Skin epidermis (tissue), 12 donors: ENCODE data around the gene NPAS3.

ENCODE experiments used
- H3K27ac ChIP-seq, 21 experiments: fragments of 200-600 bp; sonication (generic) in 11 of 21; one replicate each; pipeline ENCODE4 v1.5.0; 2020; ENCODE audit warnings: mild to moderate bottlenecking in 3 of 21, inconsistent platforms in 2 of 21, moderate library complexity in 2 of 21
- H3K4me3 ChIP-seq, 7 experiments: fragments of 200-600 bp; sonication (generic) in 2 of 7; one replicate each; pipeline ENCODE4 v1.5.0; 2020; ENCODE audit warnings: inconsistent platforms in 2 of 7, mild to moderate bottlenecking in 2 of 7, moderate library complexity in 1 of 7

Gene NPAS3

GRCh38 chr14:33282331-33283230, 343.9 kb downstream of the NPAS3 start:
- Histone ChIP-seq H3K4me3 (no peak overlapping the region), H3K27ac (no peak overlapping the region)

- Histone ChIP-seq H3K27ac (no peak overlapping the region), H3K4me3 (no peak overlapping the region)
These were observed 347.4 kb downstream of the NPAS3 start for GRCh38 chr14:33285902-33286700.

- no peak overlapping the region for H3K27ac ChIP-seq
- no peak overlapping the region for H3K4me3 ChIP-seq
These were observed 348.5 kb downstream of the NPAS3 start for GRCh38 chr14:33287189-33287588.

DNA sequence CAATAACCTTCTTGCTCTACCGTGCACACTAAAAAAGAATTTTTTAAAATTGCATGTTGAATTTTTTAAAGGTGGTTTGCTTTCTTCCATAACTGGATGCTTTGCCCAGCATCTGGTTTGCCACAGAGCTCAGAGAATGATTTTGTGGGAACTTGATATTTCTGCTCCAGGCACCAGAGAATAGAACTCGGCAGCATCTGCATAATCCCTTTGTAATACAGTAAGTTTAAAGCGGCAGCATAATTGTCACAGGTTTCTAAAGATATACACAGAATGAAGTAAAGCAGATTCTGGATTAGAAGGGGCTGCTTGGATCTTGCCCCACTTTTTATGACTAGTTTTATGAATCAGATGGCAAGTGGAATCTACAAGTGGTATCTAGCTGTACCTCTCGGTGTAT, 352.0 kb downstream of the NPAS3 start:
- no peak overlapping the region for H3K4me3 ChIP-seq
- no peak overlapping the region for H3K27ac ChIP-seq

DNA sequence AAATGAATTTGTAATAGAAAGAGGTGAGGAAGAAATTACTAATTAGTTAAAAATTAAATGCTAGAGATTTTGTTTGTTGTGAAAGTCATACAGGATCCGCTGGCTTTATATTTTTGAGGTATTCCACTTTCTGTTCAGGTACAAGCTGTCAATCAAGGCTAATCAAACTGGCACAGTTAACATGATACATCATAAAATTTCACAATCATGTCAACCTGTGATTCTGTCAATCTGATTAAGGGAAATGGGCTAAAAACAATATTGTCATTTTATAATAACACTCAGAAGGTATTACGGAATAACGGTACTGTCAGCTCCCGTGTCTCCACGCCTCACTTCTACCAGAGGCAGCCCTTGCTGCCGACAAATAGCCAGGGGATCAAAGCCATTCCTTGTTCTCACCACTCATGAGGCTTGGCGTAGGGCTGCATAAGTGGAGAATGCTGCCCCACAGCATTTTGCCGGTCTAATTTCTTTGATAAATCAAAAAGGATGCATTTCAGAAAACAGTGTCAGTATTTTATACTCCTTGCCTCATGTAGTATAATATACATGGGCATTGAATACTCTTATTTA, 352.9 kb downstream of the NPAS3 start:
- H3K4me3 ChIP-seq: no peak overlapping the region
- no peak overlapping the region for H3K27ac ChIP-seq

- Histone ChIP-seq H3K27ac (no peak overlapping the region), H3K4me3 (no peak overlapping the region)
These were observed 355.7 kb downstream of the NPAS3 start for GRCh38 chr14:33294419-33294818.

DNA sequence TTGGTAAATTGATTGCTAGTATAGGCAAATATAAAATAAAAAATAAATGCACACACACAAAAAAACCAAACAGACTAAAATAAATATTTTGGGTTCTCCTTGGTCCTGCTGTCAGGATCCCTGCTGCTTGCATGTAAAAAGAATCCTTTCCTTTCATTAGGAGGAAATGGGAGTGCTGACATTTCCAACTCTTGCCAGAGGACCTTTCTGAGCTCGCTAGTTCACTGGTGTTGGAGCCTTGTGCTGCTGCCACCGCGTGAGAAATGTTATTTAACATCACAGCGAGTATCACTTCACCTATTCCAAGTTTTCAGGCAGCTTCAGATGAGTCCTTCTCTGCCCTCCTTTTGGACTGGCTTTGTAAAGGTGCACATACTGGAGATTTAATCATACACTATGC, 358.9 kb downstream of the NPAS3 start:
- Histone ChIP-seq H3K27ac (no peak overlapping the region), H3K4me3 (no peak overlapping the region)

DNA sequence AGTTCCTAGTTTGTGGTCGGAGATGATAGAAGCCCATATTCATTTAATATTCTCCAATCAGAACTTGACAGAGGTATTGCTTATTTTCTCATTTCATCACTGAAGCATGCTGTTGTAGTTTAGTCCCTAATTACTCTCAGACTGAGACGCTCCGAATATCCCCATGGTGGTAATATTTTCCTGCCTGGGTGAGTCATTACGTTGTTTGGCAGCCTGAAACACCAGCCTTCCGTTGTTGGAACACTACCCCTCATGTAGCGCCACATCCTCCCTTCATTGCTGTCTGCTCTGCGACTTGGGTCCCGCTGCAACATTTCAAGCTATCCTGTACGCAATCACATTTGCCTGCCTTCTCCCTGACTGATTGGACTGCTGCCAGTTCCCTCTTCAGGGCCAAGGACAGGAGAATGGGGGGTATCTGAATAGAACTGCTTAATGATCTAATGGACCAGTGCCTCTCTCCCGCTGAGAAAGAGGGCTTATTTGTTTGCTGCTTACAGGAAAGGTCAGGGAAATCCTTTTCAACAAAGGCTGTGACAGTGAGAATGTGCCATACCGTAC, 369.1 kb downstream of the NPAS3 start:
- H3K4me3 ChIP-seq: no peak overlapping the region
- peak overlapping the region in 1 of 21 experiments; percentile 44 for H3K27ac ChIP-seq

GRCh38 chr14:33309106-33309505, 370.4 kb downstream of the NPAS3 start:
- H3K27ac ChIP-seq: no peak overlapping the region
- H3K4me3 ChIP-seq: no peak overlapping the region

DNA sequence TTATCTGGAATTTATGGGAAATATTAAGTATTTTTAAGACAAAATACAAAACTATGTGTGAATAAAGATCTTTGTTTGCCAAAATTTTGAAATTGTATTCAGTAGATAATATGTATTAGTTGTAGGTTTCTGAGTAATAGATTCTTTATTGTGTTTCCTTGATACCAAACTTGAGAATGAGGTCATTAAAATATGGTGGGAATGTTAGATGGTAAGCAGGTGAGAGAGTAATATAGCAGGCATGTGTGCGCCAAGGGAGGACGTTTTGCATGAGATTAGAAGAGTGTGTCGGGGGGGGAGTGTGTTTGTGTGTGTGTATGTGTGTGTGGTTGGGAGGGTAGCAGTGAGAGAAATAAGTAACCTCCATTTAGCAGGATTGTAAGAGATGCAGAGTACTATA, 376.5 kb downstream of the NPAS3 start:
- no peak overlapping the region for H3K27ac ChIP-seq
- no peak overlapping the region for H3K4me3 ChIP-seq

GRCh38 chr14:33315721-33316120, 377.0 kb downstream of the NPAS3 start:
- Histone ChIP-seq H3K4me3 (no peak overlapping the region), H3K27ac (no peak overlapping the region)

DNA sequence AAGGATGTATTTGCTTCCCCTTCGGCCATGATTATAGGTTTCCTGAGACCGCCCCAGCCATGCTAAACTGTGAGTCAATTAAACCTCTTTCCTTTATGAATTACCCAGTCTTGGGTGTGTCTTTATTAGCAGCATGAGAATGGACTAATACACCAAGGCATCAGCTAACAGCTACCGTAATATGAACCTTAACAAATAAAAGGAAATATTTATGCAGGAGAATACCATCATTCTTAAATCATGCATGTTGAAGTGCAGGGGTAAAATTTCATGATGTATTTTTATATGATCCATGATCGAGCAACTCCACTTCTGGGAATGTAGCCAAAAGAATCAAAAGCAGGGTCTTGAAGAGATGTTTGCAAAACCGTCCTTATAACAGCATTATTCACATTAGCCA, 379.0 kb downstream of the NPAS3 start:
- Histone ChIP-seq H3K27ac (no peak overlapping the region), H3K4me3 (no peak overlapping the region)

DNA sequence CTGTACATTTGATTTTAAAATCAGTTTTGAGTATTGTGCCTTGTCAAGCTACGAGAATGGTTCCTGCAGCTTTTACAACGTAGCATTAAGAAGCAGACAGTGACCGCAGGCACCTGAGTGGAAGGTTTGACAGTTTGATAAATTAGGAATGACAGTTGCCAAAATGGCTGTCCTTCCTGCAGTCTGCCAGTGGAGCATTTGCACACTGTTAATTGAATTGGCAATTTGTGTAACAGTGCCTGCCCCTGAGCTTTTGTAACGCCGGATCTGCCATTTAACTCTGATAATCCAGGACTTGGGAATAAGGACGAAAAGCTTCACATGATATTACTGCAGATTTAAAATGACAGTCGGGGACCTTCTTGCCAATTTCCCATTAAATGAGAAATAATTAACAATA, 385.3 kb downstream of the NPAS3 start:
- Histone ChIP-seq H3K27ac (no peak overlapping the region), H3K4me3 (no peak overlapping the region)

GRCh38 chr14:33331176-33331949, 392.7 kb downstream of the NPAS3 start:
- no peak overlapping the region for H3K27ac ChIP-seq
- no peak overlapping the region for H3K4me3 ChIP-seq

DNA sequence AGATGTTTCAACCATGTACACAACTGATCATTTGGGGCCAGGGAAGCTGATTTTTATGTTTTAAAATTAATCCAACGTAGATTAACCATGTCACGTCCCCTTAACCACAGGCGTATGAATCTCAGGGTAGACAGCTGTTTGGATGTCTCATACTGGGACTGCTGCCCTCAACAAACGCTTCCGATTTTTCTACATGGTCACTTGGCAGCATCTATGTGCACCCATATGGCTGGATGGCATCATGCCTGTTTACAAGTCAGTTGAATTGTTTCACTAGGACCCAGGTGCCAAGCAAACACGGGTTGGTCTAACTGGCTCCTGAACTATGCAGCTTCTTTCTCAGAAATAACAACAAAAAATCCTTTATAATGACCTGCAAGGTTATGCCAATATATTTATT, 393.8 kb downstream of the NPAS3 start:
- no peak overlapping the region for H3K27ac ChIP-seq
- H3K4me3 ChIP-seq: no peak overlapping the region

DNA sequence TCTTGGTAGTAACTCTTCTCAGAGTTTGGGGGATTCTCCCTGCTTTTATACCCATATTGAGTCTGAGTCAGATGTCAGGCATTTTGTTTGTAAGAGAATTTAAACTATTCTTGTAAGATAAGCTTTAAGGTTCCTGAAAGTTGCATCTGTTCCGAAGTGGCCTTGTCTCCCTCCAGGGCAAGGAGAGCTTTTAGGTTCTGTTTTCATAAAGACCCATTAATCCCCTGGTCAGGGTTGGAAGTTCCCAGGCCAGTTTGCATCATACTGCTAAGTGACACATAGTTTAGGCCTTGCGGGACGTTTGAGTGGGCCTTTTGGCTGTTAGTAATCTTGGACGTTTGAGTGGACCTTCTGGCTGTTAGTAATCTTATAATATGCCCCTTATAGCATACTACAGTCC, 396.7 kb downstream of the NPAS3 start:
- no peak overlapping the region for H3K27ac ChIP-seq
- H3K4me3 ChIP-seq: no peak overlapping the region

GRCh38 chr14:33342299-33342974, 403.8 kb downstream of the NPAS3 start:
- Histone ChIP-seq H3K27ac (no peak overlapping the region), H3K4me3 (no peak overlapping the region)

- H3K4me3 ChIP-seq: no peak overlapping the region
- no peak overlapping the region for H3K27ac ChIP-seq
These were observed 404.3 kb downstream of the NPAS3 start for GRCh38 chr14:33343016-33343415.

DNA sequence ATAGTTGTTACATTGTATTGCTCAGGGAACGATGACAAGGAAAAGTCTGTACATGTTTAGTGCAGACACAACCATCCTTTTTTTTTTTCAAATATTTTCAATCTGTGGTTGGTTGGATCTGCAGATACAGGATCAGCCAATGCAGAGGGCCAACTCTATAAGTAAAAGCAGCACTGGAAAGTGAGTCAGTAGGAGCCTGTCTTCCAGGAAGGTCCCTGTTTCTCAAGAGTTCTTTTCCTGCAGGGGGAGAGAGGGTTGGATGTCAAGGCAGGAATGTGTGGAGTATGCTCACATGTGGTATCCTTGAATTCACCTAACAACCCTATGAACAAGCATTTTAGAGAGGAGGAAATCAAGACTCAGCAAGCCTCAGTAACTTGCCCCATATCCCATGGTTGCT, 409.1 kb downstream of the NPAS3 start:
- H3K27ac ChIP-seq: no peak overlapping the region

More for the DNA sequence above, 409.1 kb downstream of the NPAS3 start:
- no peak overlapping the region for H3K4me3 ChIP-seq
